CD4-positive, alpha-beta T cell treated with Interleukin-4 for 1 hour (primary cell): ENCODE measurements around the gene BRICD5.
A peak's percentile ranks its signal among the peaks of the same experiment; 100 is the strongest.

Source experiments
- DNase-seq, 2 donors: peaks; one replicate each; pipeline ENCODE4 v3.0.0-alpha.2; 2020 to 2022

BRICD5 gene

GRCh38 chr16:2179107-2179501 is 31.6 kb downstream of the BRICD5 start:
- no peak for DNase-seq

- DNase-seq = peak; percentile 31 to 51
These were observed 32.1 kb downstream of the BRICD5 start for GRCh38 chr16:2178321-2179106.

- DNase-seq = no peak
These were observed 33.1 kb downstream of the BRICD5 start for GRCh38 chr16:2177561-2177960.

GRCh38 chr16:2177101-2177500 is 33.6 kb downstream of the BRICD5 start:
- no peak for DNase-seq

- DNase-seq = no peak
These were observed 34.6 kb downstream of the BRICD5 start for GRCh38 chr16:2176047-2176446.

GRCh38 chr16:2175454-2175853 is 35.2 kb downstream of the BRICD5 start:
- DNase-seq = no peak

- no peak for DNase-seq
These were observed 36.1 kb downstream of the BRICD5 start for GRCh38 chr16:2174396-2175131.

GRCh38 chr16:2173916-2174315 is 36.7 kb downstream of the BRICD5 start:
- no peak for DNase-seq

- no peak for DNase-seq
These were observed 37.3 kb downstream of the BRICD5 start for GRCh38 chr16:2173366-2173765.

GRCh38 chr16:2172688-2173335 is 37.9 kb downstream of the BRICD5 start:
- DNase-seq = no peak

GRCh38 chr16:2171601-2172178 is 39.0 kb downstream of the BRICD5 start:
- no peak for DNase-seq

- no peak for DNase-seq
These were observed 39.9 kb downstream of the BRICD5 start for GRCh38 chr16:2170587-2171435.

GRCh38 chr16:2170080-2170479 is 40.6 kb downstream of the BRICD5 start:
- DNase-seq = no peak

GRCh38 chr16:2167068-2167638 is 43.5 kb downstream of the BRICD5 start:
- no peak for DNase-seq

GRCh38 chr16:2166263-2167067 is 44.2 kb downstream of the BRICD5 start:
- DNase-seq = no peak

GRCh38 chr16:2165861-2166260 is 44.8 kb downstream of the BRICD5 start:
- DNase-seq = no peak

GRCh38 chr16:2163211-2163881 is 47.3 kb downstream of the BRICD5 start:
- DNase-seq = peak in 1 of 2 donors; percentile 31

GRCh38 chr16:2162676-2163118 is 48.0 kb downstream of the BRICD5 start:
- DNase-seq = no peak

GRCh38 chr16:2161911-2162310 is 48.8 kb downstream of the BRICD5 start:
- DNase-seq = no peak

GRCh38 chr16:2160915-2161551 is 49.6 kb downstream of the BRICD5 start:
- DNase-seq = no peak
